HG03469 (cell line): ENCODE data around the gene PADI3.

Source experiments
- ATAC-seq: cut with Tn5 transposase; IDR thresholded peaks from one replicate; pipeline ENCODE4 v1.9.1; 2021; ENCODE audit warnings: mild to moderate bottlenecking, moderate library complexity, moderate number of reproducible peaks; ENCODE audit not compliant: unreplicated experiment

Gene PADI3

GRCh38 chr1:17270891-17271765 is 22.2 kb downstream of the PADI3 start:
- no peak for ATAC-seq

DNA sequence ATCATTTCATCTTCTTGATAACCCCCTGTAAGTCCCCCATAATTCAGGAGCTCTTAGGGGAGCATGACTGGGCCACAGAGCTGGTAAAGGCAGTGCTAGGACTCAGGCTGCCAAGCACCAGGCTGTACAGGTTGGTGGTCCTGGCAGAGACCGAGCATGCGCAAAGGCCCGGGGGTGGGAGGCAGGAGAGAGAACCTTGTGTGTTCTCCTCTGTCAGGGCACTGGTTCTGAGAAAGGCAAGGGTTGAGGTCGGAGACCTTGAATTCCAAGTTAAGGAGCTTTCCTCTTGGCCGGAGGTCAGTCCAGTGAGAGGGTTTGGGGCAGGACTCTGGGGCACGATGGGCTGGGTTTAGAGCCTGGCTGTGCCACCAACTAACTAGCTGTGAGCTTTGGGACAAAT is 23.2 kb downstream of the PADI3 start:
- ATAC-seq = no peak

- no peak for ATAC-seq
These were observed 23.7 kb downstream of the PADI3 start for GRCh38 chr1:17272646-17273045.

GRCh38 chr1:17273096-17273495 is 24.2 kb downstream of the PADI3 start:
- no peak for ATAC-seq

DNA sequence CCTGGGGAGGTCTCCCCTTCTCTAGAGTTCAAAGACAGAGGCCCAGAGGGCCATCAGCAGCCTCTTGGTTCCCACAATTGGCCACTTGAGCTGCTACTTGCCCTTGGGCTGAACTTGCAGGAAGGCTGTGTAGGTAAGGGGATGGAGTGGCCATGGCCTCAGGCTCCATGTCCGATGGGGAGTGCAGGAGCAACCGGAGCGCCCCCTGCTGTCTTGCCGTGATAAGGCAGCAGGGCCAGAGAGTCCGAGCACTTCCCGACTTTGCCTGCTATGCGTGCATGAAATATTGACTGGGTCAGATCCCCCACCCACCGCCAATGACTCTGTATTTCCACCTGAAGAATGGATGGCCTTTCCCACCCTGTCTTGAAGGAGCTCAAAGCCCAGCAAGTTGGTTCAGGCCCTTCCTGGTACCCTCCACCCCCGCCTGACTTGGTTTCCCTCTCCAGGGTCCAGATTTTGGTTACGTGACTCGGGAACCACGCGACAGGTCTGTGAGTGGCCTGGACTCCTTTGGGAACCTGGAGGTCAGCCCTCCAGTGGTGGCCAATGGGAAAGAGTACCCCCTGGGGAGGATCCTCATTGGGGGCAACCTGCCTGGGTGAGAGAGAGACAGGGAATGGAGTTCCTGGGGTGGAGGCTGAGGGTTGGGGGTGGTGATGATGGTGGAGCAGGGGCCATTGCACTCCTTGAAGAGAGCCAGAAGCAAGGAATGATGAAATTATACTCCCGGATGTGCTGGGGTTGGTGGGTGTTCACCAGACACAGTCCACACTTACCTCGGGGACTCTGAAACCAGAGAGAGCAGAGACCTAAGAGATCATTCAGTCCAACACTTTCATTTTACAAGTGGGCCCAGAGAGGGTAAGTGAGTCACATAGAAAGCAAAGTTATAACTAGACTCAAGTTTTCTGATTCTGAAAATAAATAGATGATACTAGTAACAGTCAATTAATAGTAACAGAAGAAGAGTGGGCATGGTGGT is 25.6 kb downstream of the PADI3 start:
- ATAC-seq = no peak

DNA sequence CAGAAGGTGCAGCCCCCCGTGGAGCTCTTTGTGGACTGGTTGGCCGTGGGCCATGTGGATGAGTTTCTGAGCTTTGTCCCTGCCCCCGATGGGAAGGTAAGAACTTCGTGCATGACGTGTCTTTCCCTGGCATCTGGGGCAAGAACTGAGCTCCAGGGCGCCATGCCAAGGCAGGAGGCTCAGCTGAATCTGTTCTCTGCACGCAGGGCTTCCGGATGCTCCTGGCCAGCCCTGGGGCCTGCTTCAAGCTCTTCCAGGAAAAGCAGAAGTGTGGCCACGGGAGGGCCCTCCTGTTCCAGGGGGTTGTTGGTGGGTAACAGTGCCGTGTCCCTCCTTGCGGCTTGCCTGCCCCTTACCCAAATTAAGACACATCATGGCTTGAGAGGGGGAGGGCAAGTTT is 27.7 kb downstream of the PADI3 start:
- no peak for ATAC-seq

- no peak for ATAC-seq
These were observed 28.7 kb downstream of the PADI3 start for GRCh38 chr1:17277511-17278159.

- no peak for ATAC-seq
These were observed 30.3 kb downstream of the PADI3 start for GRCh38 chr1:17278996-17279830.

DNA sequence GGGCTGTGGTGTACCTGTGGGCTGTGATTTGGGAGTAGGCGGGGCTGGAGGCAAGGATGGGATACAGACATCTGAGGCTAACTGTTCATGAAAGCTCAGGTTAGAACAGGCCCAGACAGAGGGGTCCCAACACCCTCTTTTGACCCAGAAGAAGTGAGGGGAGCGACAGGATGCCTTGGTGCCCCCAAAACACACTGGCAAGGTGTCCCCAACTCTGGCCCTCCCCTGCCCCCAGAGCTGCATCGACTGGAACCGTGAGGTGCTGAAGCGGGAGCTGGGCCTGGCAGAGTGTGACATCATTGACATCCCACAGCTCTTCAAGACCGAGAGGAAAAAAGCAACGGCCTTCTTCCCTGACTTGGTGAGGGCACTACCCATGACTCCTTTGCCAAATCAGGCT is 31.5 kb downstream of the PADI3 start:
- no peak for ATAC-seq

DNA sequence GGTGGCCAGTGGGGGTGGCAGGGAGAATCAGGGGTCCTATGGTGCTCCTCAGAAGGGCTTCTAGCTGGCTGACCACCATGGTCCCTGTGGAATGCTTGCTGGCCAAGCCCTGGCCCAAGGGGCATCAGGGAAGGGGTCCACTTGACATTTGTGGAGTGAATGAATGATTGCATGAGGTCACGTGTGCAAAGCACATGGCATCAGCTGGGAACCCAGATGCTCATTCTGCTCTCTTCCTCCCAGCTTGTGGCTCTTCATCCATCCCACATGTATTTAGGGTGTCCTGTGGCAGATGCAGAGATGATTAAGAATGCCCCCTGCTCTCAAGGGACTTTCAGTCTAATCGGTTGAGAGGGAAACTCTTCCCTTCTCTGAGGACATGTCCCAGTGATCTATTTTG is 32.0 kb downstream of the PADI3 start:
- no peak for ATAC-seq

- no peak for ATAC-seq
These were observed 32.9 kb downstream of the PADI3 start for GRCh38 chr1:17281775-17282181.

DNA sequence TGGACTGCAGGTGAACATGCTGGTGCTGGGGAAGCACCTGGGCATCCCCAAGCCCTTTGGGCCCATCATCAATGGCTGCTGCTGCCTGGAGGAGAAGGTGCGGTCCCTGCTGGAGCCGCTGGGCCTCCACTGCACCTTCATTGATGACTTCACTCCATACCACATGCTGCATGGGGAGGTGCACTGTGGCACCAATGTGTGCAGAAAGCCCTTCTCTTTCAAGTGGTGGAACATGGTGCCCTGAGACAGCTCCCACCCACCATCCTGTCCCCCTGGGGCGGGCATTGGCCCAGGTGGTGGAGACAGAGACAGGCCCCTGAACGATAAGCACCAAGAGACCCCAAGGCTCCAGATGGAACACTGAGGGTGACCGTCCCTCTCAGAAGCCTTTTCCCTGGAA is 33.9 kb downstream of the PADI3 start:
- ATAC-seq = no peak

DNA sequence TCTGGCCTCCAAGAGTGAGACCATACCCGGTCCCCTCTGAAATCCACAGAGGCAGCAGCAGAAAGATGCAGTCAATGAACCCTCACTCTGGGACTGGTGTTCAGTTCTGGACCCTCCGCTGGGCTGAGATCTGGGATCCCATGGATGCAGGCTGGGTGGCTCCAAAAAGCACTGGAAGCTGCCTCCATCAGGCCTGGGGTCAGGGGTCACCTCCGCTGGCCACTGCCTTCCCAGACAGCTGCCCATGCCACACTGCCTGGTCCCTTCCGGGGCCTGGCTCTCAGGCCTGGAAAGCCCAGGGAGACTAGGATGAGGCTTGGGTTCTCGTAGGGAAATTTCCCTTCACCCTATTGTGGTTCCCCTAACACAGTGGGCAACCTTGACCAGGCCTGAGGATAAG is 37.7 kb downstream of the PADI3 start:
- no peak for ATAC-seq

GRCh38 chr1:17287130-17287776 is 38.4 kb downstream of the PADI3 start:
- no peak for ATAC-seq

DNA sequence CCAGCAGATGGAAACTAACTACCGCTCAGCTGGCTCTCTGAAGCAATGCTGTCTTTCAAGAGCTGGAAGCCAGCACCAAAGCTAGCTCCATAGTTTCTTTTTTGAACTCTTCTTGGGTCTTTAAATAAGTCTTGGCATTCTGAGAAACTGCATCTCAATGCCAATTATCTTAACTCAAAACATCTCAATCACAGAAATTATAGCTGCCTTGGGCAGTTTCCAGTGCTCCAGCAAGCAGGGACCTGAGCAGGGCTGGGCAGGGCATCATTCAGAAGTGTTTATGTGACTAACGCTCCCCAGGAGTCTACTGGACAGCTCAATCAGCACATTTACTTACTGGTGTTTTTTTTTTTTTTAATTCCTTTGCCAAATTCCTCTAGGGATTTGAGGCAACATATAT is 40.8 kb downstream of the PADI3 start:
- ATAC-seq = no peak

DNA sequence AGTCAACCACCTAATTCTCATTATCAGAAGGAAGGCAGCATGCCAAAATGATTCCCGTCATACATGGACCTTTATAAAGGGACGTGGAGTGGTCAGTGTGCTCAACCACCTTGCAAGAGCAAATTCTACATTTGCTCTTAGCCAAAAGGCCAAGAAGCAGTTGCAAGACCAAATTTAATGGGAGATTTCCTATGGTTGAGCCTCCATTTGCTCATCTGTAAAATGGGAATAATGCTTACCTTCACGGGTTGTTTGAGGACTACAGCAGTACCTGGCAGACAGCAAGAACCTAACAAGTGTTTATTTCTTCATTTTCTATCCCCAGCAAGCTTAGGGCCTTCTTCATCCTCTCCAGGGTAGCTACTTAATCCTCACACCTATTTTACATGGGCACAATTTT is 41.7 kb downstream of the PADI3 start:
- ATAC-seq = no peak

- no peak for ATAC-seq
These were observed 43.6 kb downstream of the PADI3 start for GRCh38 chr1:17292299-17293160.

DNA sequence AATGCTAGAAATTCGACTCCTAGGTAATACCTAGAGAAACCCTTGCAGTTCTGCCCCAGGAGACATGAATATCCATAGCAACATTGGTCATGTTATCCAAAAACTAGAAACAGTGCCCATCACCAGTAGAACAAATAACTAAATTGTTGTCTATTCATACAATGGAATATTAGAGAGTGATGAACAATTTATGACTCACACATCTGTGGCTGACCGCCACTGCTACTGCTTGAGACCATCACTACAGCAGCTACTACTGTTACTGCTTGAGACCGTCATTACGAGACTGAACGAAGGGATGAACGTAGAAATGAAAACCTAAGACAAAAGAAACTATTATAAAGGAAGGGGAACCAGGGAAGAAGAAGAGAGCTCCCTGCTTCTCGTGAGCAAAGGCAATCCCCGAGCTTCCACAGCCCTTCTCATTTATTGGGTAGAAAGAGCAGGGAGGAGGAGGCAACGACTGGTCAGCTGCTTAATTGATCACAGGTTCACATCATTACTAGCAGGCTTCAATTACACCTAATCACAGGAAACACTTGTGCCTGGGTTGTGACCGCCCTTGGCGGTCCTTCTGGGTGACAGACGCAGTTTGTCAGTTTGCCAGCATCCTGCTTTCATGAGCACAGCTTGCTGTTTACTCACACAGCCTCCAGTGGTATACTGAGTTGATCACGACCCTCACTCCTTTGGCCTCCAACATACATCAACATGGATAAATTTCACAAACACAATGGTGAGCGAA is 45.0 kb downstream of the PADI3 start:
- no peak for ATAC-seq
